ENCODE results near the gene KASH5. TPM values are rescaled to one million over a fixed set of nuclear protein-coding genes. Genes with fewer than 3 reads are reported as not detected.

The KASH5 gene
- total RNA-seq, 1 donor from 2014 or later = not detected

DNA sequence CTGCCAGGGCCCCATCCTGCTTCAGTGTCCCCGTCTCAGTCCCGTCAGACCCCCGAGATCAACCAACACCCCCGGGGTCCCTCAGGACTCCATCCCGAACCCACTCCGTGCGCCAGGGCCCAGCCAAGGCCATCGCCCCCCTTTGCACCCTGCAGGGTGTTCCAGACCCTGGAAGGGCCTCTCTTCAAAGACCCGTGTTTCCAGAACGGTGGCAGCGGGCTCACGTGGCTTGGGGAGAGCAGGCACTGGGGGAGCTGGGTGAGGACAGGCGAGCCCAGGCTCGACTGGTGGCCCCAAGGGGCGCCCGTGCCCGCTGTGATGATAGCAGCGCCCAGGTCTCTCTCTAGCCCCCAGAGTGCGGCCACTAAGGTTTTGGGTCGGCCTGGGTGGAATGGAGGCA lies 1.4 kb downstream of the KASH5 start:
- no peaks in the 10 kb centered on the region for H3K4me1 Mint-ChIP-seq
- no peak overlapping the region for H3K4me3 Mint-ChIP-seq
- no peak overlapping the region for H3K27ac Mint-ChIP-seq
- H3K36me3 Mint-ChIP-seq = no peaks in the 10 kb centered on the region
- no peaks in the 10 kb centered on the region for H3K9me3 Mint-ChIP-seq
- DNase-seq (ENCODE audit: low spot score in 2 of 2, unreplicated experiment in 2 of 2) = no peak
- peaks cover 28% of the 10 kb centered on the region for H3K27me3 Mint-ChIP-seq (ENCODE audit: low read depth)
- TF ChIP-seq, protein P1, sequence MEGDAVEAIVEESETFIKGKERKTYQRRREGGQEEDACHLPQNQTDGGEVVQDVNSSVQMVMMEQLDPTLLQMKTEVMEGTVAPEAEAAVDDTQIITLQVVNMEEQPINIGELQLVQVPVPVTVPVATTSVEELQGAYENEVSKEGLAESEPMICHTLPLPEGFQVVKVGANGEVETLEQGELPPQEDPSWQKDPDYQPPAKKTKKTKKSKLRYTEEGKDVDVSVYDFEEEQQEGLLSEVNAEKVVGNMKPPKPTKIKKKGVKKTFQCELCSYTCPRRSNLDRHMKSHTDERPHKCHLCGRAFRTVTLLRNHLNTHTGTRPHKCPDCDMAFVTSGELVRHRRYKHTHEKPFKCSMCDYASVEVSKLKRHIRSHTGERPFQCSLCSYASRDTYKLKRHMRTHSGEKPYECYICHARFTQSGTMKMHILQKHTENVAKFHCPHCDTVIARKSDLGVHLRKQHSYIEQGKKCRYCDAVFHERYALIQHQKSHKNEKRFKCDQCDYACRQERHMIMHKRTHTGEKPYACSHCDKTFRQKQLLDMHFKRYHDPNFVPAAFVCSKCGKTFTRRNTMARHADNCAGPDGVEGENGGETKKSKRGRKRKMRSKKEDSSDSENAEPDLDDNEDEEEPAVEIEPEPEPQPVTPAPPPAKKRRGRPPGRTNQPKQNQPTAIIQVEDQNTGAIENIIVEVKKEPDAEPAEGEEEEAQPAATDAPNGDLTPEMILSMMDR (IDR thresholded peaks at IDR 0.05; ENCODE audit: unreplicated experiment) = no peak

GRCh38 chr19:49390131-49390928 lies 2.3 kb downstream of the KASH5 start:
- TF ChIP-seq, protein P1 (IDR thresholded peaks at IDR 0.05; ENCODE audit: unreplicated experiment) = no peak
- peaks cover 28% of the 10 kb centered on the region for H3K27me3 Mint-ChIP-seq (ENCODE audit: low read depth)
- no peak overlapping the region for H3K4me3 Mint-ChIP-seq
- no peaks in the 10 kb centered on the region for H3K4me1 Mint-ChIP-seq
- H3K9me3 Mint-ChIP-seq = no peaks in the 10 kb centered on the region
- no peaks in the 10 kb centered on the region for H3K36me3 Mint-ChIP-seq
- no peak overlapping the region for H3K27ac Mint-ChIP-seq
- no peak for DNase-seq (ENCODE audit: low spot score in 2 of 2, unreplicated experiment in 2 of 2)

- no peak for DNase-seq (ENCODE audit: low spot score in 2 of 2, unreplicated experiment in 2 of 2)
- Mint-ChIP-seq H3K9me3 (no peaks in the 10 kb centered on the region), H3K36me3 (no peaks in the 10 kb centered on the region), H3K4me1 (no peaks in the 10 kb centered on the region), H3K4me3 (no peak overlapping the region), H3K27ac (no peak overlapping the region), H3K27me3 (ENCODE audit: low read depth) (peaks cover 28% of the 10 kb centered on the region)
- TF ChIP-seq, protein P1 (IDR thresholded peaks at IDR 0.05; ENCODE audit: unreplicated experiment) = no peak
Measured at GRCh38 chr19:49390929-49391359, 2.9 kb downstream of the KASH5 start.

DNA sequence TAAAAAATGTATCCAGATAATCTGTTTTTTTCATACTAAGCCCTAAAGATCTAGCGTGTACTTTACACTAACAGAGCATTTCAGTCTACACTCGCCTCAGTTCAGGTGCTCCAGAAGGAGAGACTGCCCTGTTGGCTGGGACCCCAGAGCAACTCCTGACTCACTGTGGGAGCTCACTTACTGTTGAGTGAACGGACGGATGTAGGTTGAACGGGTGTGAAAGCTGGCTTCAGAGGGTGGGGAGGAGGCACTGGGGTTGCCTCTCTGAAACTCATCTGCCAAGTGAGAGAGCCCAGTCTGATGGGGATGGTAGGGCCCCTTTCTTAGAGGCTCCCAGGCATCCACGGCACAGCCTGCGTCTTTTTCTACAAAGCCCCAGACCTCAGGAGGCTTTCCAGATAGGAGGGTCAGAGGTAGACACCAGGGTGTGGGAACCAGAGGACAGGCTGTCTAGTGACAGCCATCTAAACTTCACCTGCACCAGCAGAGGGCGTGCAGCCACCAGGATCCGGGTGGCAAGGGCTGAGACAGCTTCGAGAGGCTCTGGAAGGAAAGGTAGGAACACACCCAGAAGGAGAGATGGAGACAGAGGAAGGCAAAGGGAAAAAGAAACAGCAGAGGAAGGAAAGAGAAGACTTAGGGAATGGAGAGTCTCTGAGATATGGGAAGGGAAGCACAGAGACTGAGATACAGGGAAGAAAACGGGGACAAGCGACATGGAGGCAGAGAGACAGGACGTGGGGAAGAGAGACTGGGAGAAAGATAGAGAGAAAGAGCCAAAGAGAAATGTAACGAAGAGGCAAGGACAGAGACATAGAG lies 3.7 kb downstream of the KASH5 start:
- peak; percentile 66 to 80 for DNase-seq (ENCODE audit: low spot score in 2 of 2, unreplicated experiment in 2 of 2)
- TF ChIP-seq, protein P1 (IDR thresholded peaks at IDR 0.05; ENCODE audit: unreplicated experiment) = peak; percentile 74
- Mint-ChIP-seq H3K9me3 (no peaks in the 10 kb centered on the region), H3K27ac (no peak overlapping the region), H3K27me3 (ENCODE audit: low read depth) (peaks cover 28% of the 10 kb centered on the region), H3K4me3 (no peak overlapping the region), H3K36me3 (no peaks in the 10 kb centered on the region), H3K4me1 (no peaks in the 10 kb centered on the region)

DNA sequence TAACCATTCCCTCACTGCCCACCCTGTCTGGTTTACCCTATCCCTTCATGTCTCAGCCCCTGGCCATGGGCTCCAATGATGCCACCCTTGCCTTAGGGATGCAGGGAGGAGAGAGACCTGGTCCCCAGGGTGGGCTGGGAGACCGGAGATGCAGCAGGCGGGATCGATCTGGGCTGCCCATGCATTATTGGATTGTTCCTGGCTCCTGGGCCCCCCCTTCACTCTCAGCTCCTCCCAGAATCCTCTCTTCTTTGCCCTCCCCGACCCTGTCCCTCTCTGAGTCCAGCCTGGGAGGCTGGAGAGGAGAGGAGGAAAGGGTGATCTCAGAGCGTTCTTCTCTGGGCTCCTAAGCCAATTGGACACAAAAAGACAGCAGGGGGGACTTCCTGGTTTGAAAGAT lies 5.8 kb downstream of the KASH5 start:
- no peaks in the 10 kb centered on the region for H3K36me3 Mint-ChIP-seq
- H3K4me3 Mint-ChIP-seq = no peak overlapping the region
- no peak overlapping the region for H3K27ac Mint-ChIP-seq
- peaks cover 10% of the 10 kb centered on the region for H3K4me1 Mint-ChIP-seq
- H3K27me3 Mint-ChIP-seq (ENCODE audit: low read depth) = peaks cover 25% of the 10 kb centered on the region
- DNase-seq (ENCODE audit: low spot score in 2 of 2, unreplicated experiment in 2 of 2) = no peak
- no peaks in the 10 kb centered on the region for H3K9me3 Mint-ChIP-seq
- TF ChIP-seq, protein P1 (IDR thresholded peaks at IDR 0.05; ENCODE audit: unreplicated experiment) = no peak
